ENCODE measurements around the gene ADSL. TPM values are rescaled to one million over a fixed set of nuclear protein-coding genes. Genes with fewer than 3 reads are reported as not detected.

ADSL gene
- total RNA-seq, 1 experiment from 2014 or later, result 93.8 TPM

GRCh38 chr22:40381461-40381860, 35.2 kb downstream of the ADSL start:
- ChIA-PET POLR2A (ENCODE audit: unreplicated experiment) (no interaction called here), CTCF (no interaction called here)
- no peak overlapping the region for H2AFZ ChIP-seq (ENCODE audit: low read length)
- no peaks in the 10 kb centered on the region for H3K36me3 ChIP-seq (ENCODE audit: low read depth, low read length)
- H3K79me2 ChIP-seq (ENCODE audit: low read length), result peaks cover 14% of the 10 kb centered on the region; the same call in 1 of the 2 replicates
- H3K9me2 ChIP-seq (replicated peaks; ENCODE audit: low read length), result no peaks in the 10 kb centered on the region
- no TSS peak for BruUV-seq (replicated peaks)
- no peak for ATAC-seq
- no peaks in the 10 kb centered on the region for H3K9me3 ChIP-seq (ENCODE audit: low read length)
- H3K9ac ChIP-seq (ENCODE audit: low read length), result no peak overlapping the region
- no peak for DNase-seq
- no peak overlapping the region for H3K4me3 ChIP-seq (ENCODE audit: low read length)
- H3F3A ChIP-seq (ENCODE audit: low read length, unreplicated experiment), result no peaks in the 10 kb centered on the region
- TF ChIP-seq CTCF (conservative IDR thresholded peaks at IDR 0.05; ENCODE audit: low read depth, low read length) (no peak), EZH2phosphoT487 (IDR thresholded peaks at IDR 0.05; ENCODE audit: borderline replicate concordance, low read length) (no peak), EZH2 (IDR thresholded peaks at IDR 0.05; ENCODE audit: low read length, unreplicated experiment) (no peak)
- no peaks in the 10 kb centered on the region for H3K27me3 ChIP-seq (ENCODE audit: low read length)
- no peaks in the 10 kb centered on the region for H3K4me1 ChIP-seq (ENCODE audit: insufficient read depth, low read length)
- H3K4me2 ChIP-seq (ENCODE audit: low read length), result no peak overlapping the region
- intact Hi-C loops (cut with micrococcal nuclease), result no loop called here
- H4K20me1 ChIP-seq (ENCODE audit: low read length), result no peaks in the 10 kb centered on the region
- H3K27ac ChIP-seq (ENCODE audit: low read length), result no peak overlapping the region

GRCh38 chr22:40383905-40384304, 37.6 kb downstream of the ADSL start:
- Histone ChIP-seq H3K9ac (ENCODE audit: low read length) (no peak overlapping the region), H3K9me2 (replicated peaks; ENCODE audit: low read length) (no peaks in the 10 kb centered on the region), H3F3A (ENCODE audit: low read length, unreplicated experiment) (no peaks in the 10 kb centered on the region), H4K20me1 (ENCODE audit: low read length) (no peaks in the 10 kb centered on the region), H3K4me1 (ENCODE audit: insufficient read depth, low read length) (peaks cover 5% of the 10 kb centered on the region; the same call in 1 of the 2 replicates), H3K27ac (ENCODE audit: low read length) (no peak overlapping the region), H3K4me2 (ENCODE audit: low read length) (no peak overlapping the region), H3K27me3 (ENCODE audit: low read length) (no peaks in the 10 kb centered on the region), H2AFZ (ENCODE audit: low read length) (no peak overlapping the region), H3K36me3 (ENCODE audit: low read depth, low read length) (no peaks in the 10 kb centered on the region), H3K79me2 (ENCODE audit: low read length) (peaks cover 12% of the 10 kb centered on the region; the same call in 1 of the 2 replicates), H3K4me3 (ENCODE audit: low read length) (no peak overlapping the region), H3K9me3 (ENCODE audit: low read length) (no peaks in the 10 kb centered on the region)
- intact Hi-C loops (cut with micrococcal nuclease), result no loop called here
- TF ChIP-seq EZH2 (IDR thresholded peaks at IDR 0.05; ENCODE audit: low read length, unreplicated experiment), result no peak
- TF ChIP-seq EZH2phosphoT487 (IDR thresholded peaks at IDR 0.05; ENCODE audit: borderline replicate concordance, low read length), result no peak
- no peak for TF ChIP-seq CTCF (conservative IDR thresholded peaks at IDR 0.05; ENCODE audit: low read depth, low read length)
- no peak for DNase-seq
- ATAC-seq, result no peak
- ChIA-PET POLR2A (ENCODE audit: unreplicated experiment) (no interaction called here), CTCF (no interaction called here)
- no TSS peak for BruUV-seq (replicated peaks)

GRCh38 chr22:40385036-40385782, 38.9 kb downstream of the ADSL start:
- no peaks in the 10 kb centered on the region for H3F3A ChIP-seq (ENCODE audit: low read length, unreplicated experiment)
- H3K27ac ChIP-seq (ENCODE audit: low read length), result no peak overlapping the region
- peaks cover 5% of the 10 kb centered on the region; the same call in 1 of the 2 replicates for H3K4me1 ChIP-seq (ENCODE audit: insufficient read depth, low read length)
- no peak overlapping the region for H2AFZ ChIP-seq (ENCODE audit: low read length)
- CTCF ChIA-PET, result no interaction called here
- intact Hi-C loops (cut with micrococcal nuclease), result no loop called here
- no peaks in the 10 kb centered on the region for H3K9me2 ChIP-seq (replicated peaks; ENCODE audit: low read length)
- H4K20me1 ChIP-seq (ENCODE audit: low read length), result no peaks in the 10 kb centered on the region
- no peak for ATAC-seq
- no peaks in the 10 kb centered on the region for H3K9me3 ChIP-seq (ENCODE audit: low read length)
- H3K36me3 ChIP-seq (ENCODE audit: low read depth, low read length), result no peaks in the 10 kb centered on the region
- POLR2A ChIA-PET (ENCODE audit: unreplicated experiment), result no interaction called here
- peaks cover 7% of the 10 kb centered on the region; the same call in 1 of the 2 replicates for H3K79me2 ChIP-seq (ENCODE audit: low read length)
- H3K4me2 ChIP-seq (ENCODE audit: low read length), result no peak overlapping the region
- no peaks in the 10 kb centered on the region for H3K27me3 ChIP-seq (ENCODE audit: low read length)
- no peak overlapping the region for H3K9ac ChIP-seq (ENCODE audit: low read length)
- TF ChIP-seq CTCF (conservative IDR thresholded peaks at IDR 0.05; ENCODE audit: low read depth, low read length) (no peak), EZH2phosphoT487 (IDR thresholded peaks at IDR 0.05; ENCODE audit: borderline replicate concordance, low read length) (no peak)
- no peak for DNase-seq
- H3K4me3 ChIP-seq (ENCODE audit: low read length), result no peak overlapping the region
- no TSS peak for BruUV-seq (replicated peaks)
